Ramos (cell line): Measurements from ENCODE around the gene SBF2.
"Not testable (repeated sequence)": the region's sequence is repeated elsewhere in the genome, so short reads cannot be mapped to it uniquely, and the experiment has no call there.

ENCODE experiments used
- in situ Hi-C: fragments of 300-500 bp; cut with MboI; formaldehyde crosslinking; loops from one replicate; pipeline ENCODE4 v1.14.3; 2022; ENCODE audit warnings: low sequenced_read_pairs; ENCODE audit not compliant: unreplicated experiment

The SBF2 gene

DNA sequence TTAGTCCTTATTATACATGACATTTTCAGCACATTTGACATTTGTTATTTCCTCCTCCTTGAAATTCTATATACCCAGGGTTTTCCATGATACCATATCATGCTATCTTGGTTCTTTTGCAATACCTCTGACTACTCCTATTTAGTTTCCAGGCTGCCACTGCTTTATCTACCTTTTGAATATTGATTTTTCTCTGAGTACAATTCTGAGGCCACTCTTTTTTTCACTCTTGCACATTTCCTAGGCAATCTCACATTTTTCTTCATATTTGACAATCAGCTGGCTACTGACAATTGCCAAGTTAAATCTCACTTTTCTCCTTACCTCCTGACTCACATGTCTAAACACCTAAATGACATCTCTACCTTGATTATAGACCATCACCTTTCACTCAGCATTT lies 11.9 kb downstream of the SBF2 start:
- in situ Hi-C loops: no loop called here

DNA sequence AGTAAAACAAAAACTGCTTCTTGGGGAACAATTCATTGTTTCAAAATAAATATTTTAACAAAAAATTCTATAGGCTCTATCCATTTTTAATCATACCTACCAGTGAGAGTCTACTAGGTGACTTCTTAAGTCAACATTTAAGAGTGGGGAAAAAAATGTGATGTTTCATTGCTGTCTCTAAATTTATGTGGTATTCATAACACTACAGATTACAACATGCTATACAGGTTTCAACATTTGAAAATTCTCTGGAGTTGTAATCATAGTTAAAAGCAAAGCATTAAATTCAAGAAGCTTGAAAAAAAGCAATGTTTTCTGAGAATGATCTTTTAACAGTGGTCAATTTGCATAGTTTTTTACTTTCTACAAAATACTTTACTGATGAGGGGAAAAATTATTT lies 18.3 kb downstream of the SBF2 start:
- in situ Hi-C loops: no loop called here

DNA sequence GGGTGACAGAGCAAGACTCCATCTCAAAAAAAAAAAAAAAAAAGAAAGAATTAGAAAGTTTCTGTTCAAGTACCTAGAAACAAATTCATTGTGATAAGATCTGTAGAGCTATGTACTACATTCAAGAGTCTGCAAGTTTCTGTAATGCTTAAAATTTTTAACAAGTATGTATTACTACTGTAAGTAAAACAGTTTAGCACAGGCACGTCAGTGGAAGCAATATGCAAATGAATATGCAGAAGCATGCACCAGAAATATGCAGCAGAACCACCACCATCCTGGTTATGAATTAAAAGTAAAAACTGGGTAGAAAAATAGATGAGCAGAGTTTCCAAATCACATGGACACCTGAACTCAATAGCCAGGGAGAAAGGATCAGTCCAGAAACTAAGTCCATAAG lies 19.3 kb downstream of the SBF2 start:
- in situ Hi-C loops: no loop called here

- in situ Hi-C loops: no loop called here
Observed at GRCh38 chr11:10273738-10274137, 20.3 kb downstream of the SBF2 start.

- in situ Hi-C loops: no loop called here
Observed at GRCh38 chr11:10272132-10272531, 21.9 kb downstream of the SBF2 start.

GRCh38 chr11:10268746-10269488 lies 25.1 kb downstream of the SBF2 start:
- in situ Hi-C loops: no loop called here

DNA sequence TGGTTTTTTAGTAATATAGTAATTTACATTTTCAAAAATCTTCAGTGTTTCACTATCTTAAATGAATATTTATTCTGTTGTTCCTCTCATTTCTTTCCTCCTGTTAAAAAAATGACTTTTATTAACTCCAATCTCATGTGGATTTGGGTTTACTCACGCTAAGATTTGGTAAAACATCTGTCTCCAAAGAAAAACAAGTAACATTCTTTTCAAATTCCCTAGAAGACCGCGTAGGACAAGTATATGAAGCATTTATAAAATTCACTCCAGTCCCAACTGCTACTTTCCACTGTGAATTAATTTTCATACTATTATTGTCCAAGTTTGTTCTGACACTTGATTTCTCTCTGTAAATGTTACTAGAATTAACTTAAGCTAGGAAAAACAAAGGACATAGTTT lies 26.2 kb downstream of the SBF2 start:
- in situ Hi-C loops: no loop called here

DNA sequence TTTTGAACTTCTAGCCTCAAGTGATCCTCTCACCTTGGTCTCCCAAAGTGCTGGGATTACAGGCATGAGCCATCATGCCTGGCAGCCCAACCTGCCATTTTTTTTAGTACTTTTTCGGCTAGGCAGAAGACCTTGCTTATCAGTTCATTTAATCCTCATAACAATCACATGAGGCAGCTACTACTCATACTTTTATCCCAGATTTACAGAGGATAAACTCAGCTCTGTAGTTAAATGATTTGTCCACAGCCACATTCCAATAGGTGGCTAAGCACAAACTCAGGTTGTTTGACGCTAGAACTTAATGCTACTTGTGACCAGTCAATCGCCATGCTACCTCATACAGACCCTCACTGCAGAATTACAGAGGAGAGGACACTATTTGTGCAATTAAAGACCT lies 28.1 kb downstream of the SBF2 start:
- in situ Hi-C loops: no loop called here

DNA sequence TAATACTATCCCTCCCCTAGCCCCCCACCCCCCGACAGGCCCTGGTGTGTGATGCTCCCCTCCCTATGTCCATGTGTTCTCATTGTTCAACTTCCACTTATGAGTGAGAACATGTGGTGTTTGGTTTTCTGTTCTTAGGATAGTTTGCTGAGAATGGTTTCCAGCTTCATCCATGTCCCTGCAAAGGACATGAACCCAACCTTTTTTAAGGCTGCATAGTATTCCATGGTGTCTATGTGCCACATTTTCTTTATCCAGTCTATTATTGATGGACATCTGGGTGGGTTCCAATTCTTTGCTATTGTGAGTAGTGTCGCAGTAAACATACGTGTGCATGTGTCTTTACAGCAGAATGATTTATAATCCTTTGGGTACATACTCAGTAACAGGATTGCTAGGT lies 29.3 kb downstream of the SBF2 start:
- in situ Hi-C loops: not testable (repeated sequence)

DNA sequence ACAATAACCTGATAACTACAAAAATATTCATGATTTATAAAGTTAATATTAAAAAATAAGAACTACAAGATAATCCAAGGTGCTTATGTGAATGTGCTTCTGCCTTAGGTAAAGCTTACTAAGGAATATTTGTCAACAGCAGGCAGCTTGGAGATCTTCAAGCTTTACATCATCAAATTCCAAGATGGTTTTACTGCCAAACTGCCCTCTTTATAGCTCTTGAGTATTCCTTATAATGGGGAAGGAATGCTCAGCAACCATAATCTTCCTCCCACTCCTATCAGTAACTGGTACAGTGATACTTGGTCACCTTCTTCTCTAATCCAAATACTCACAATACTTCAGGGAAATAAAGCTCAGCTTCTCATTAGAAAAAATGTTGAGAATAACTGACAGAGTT lies 30.1 kb downstream of the SBF2 start:
- in situ Hi-C loops: no loop called here

- in situ Hi-C loops: no loop called here
Observed at GRCh38 chr11:10261821-10262220, 32.2 kb downstream of the SBF2 start.

GRCh38 chr11:10257478-10257877 lies 36.5 kb downstream of the SBF2 start:
- in situ Hi-C loops: no loop called here

DNA sequence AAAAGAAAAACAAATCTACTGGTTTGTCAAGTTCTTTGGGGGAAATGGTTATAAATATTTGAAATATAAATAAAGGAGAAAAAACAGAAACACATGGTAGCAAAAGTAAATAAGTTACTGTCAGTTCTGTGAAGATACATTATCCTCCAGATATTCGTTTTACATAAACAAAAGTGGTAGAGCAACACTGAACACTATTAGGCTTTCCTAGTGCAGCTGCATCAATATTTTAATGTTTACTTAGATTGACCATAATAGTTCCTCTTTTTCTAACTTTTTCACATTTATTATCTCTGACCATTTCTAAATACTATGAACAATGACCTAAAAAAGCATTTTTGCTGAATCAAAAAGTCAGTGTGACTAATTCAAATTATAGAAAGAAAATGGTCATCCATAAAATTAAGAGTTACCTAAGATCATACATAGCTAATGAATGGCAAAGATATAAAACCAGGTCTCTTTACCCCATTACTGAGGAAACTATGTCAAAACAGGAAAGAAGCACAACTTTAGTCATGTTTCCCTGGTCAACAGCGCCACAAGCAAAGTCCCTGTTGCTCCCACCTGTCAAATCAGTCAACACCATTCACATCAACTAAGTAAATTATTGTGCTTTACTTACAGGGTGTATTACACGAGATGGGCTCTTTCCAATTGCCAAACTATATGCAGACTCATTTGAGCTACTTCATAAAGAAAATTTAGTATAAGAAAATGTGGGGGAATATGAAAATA lies 38.5 kb downstream of the SBF2 start:
- in situ Hi-C loops: no loop called here

- in situ Hi-C loops: not testable (repeated sequence)
Observed at GRCh38 chr11:10249448-10250131, 44.4 kb downstream of the SBF2 start.

GRCh38 chr11:10247011-10247410 lies 47.0 kb downstream of the SBF2 start:
- in situ Hi-C loops: no loop called here

DNA sequence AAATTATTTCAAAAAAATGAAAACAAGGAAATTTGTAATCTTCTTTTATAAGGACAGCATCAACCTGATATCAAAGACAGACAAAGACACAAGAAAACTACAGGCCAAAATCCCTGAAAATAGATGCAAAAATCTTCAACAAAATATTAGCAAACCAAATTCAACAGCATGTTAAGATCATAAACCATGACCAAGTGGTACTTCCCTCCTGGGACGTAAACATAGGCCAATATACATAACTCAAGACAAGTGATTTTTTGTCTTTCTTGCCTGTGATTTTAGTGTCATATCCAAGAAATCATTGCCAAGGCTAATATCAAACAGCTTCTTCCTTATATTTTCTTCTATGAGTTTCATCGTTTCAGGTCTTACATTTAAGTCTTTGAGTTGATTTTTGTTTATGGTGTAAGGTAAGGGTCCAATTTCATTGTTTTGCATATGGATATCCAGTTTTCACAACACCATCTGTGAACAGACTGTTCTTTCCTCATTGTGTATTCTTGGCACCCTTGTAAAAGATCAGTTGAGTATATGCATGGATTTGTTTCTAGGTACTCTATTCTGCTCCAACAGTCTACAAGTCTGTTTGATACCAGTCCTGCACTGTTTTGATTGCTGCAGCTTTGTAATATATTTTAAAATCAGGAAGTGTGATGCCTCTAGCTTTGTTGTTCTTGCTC lies 50.0 kb downstream of the SBF2 start:
- in situ Hi-C loops: no loop called here

DNA sequence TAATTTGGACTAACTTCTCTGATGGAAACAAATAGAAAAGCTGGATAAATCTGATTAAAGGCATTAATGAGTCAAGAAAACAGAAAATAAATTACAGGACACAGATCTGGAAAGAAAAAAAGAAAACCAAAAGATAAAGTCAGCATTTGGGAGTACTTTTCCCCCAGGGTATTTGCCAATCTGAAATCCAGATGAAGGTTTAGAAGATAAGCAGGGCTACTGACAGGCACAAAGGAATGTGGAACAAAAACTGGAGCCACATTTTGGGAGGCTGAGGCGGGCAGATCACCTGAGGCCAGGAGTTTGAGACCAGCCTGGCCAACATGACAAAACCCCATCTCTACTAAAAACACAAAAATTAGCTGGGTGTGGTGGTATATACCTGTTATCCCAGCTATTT lies 57.2 kb downstream of the SBF2 start:
- in situ Hi-C loops: no loop called here

- in situ Hi-C loops: no loop called here
Observed at GRCh38 chr11:10233581-10233980, 60.4 kb downstream of the SBF2 start.

DNA sequence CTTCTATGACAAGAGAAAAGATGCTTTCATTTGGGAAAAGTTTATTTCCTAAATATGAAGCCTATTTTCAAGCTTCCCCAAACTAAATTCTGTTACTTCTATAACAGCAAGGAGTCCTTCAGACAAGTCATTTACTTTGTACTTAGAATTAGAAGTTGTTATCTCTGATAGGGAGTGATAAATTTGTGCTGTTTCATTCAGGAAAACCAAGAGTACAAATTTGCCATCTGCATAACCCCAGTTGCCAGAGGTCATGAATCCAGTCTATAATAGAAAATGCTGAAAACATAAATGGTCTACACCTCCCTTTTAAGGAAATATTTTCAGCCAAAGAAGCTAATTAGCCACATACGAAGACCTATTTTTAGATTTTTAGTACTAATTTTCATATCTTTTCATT lies 61.3 kb downstream of the SBF2 start:
- in situ Hi-C loops: no loop called here

GRCh38 chr11:10231803-10232202 lies 62.2 kb downstream of the SBF2 start:
- in situ Hi-C loops: not testable (repeated sequence)

DNA sequence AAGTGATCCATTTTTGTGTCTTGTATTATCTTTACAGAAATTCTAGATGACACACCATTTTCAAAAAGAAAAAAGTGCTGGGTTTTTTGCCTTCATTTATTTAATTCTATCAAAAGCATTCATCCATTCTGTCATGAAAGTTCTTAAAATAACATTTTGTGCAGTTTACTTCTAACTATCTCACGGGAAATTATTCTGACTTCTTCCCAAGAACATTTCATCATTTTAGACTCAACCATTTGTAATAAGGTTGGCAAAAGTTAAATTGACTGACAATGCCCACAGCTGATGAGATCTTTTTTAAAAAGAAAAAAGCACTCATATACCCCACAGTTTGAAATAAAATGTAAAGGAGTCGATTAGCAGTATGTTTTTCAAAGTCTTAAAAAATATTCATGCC lies 68.5 kb downstream of the SBF2 start:
- in situ Hi-C loops: no loop called here
